Measurements from ENCODE around the gene SOST. TPM values are rescaled to one million over a fixed set of nuclear protein-coding genes. Genes with fewer than 3 reads are reported as not detected.

The SOST gene
- polyA plus RNA-seq, 2 of the 4 experiments (the other 2 are of a cell fraction): 0.03 to 0.05 TPM

DNA sequence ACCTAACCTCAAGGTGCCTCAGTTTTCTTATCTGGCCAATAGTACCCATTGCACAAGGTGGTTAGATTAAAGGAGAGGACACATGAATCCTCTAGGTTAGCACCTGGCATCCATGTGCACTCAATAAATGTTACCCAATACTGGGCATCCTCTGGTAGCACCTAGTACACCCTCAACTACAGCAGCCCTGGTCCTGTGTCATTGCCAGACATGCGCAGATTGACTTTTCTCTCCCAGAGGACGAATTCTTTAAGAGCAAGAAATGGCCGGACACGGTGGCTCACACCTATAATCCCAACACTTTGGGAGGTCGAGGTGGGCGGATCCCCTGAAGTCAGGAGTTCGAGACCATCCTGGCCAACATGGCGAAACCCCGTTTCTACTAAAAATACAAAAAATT lies 12.9 kb upstream of the SOST start:
- Histone ChIP-seq H3K9me3 (no peaks in the 10 kb centered on the region), H3K27ac (no peak overlapping the region), H3K4me2 (no peak overlapping the region), H3K4me3 (no peak overlapping the region), H3K4me1 (peaks cover 18% of the 10 kb centered on the region)
- FAIRE-seq: peak; percentile 39
- no peak for DNase-seq (ENCODE audit: low read depth in 1 of 2, low spot score in 1 of 2)
- POLR2A ChIA-PET: no interaction called here
- no peak for TF ChIP-seq JUN (IDR thresholded peaks at IDR 0.05)
- no peak for TF ChIP-seq JUNB (IDR thresholded peaks at IDR 0.05)
- no peak for TF ChIP-seq MAZ (IDR thresholded peaks at IDR 0.05; ENCODE audit: borderline replicate concordance, low read depth, low read length)
- TF ChIP-seq, protein P1, sequence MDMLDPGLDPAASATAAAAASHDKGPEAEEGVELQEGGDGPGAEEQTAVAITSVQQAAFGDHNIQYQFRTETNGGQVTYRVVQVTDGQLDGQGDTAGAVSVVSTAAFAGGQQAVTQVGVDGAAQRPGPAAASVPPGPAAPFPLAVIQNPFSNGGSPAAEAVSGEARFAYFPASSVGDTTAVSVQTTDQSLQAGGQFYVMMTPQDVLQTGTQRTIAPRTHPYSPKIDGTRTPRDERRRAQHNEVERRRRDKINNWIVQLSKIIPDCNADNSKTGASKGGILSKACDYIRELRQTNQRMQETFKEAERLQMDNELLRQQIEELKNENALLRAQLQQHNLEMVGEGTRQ (IDR thresholded peaks at IDR 0.05): no peak
- no peak for TF ChIP-seq RARB (CRISPR knock-in tag; IDR thresholded peaks at IDR 0.05)
- no peak for TF ChIP-seq HES2 (IDR thresholded peaks at IDR 0.05)
- no peak for TF ChIP-seq MAX (IDR thresholded peaks at IDR 0.05)
- no peak for TF ChIP-seq RNF2 (IDR thresholded peaks at IDR 0.05; ENCODE audit: borderline replicate concordance, low read depth)
- no peak for ATAC-seq
- 87% methylated on average over 9 of the region's 9 CpGs for WGBS (ENCODE audit: missing lambda C conversion rate)
- CTCF ChIA-PET: interaction anchor here (0.6 to 7.9 kb wide), 5 partner anchors 9 to 225 kb away, joined by 3 to 151 read pairs (median 11); partner anchors contain the start of genes CD300LG, ETV4 and SOST

- H3K4me2 ChIP-seq: no peak overlapping the region
- DNase-seq (ENCODE audit: low read depth in 1 of 2, low spot score in 1 of 2) (no peak), FAIRE-seq (no peak), ATAC-seq (no peak)
- no peak overlapping the region for H3K4me3 ChIP-seq
- no peaks in the 10 kb centered on the region for H3K9me3 ChIP-seq
- ChIA-PET CTCF (interaction anchor here (1.6 to 2.5 kb wide), 2 partner anchors 10 to 13 kb away, joined by 3 to 34 read pairs; no protein-coding TSS in a partner anchor), POLR2A (no interaction called here)
- no peak overlapping the region for H3K27ac ChIP-seq
- H3K4me1 ChIP-seq: peaks cover 18% of the 10 kb centered on the region
- TF ChIP-seq, protein P2, sequence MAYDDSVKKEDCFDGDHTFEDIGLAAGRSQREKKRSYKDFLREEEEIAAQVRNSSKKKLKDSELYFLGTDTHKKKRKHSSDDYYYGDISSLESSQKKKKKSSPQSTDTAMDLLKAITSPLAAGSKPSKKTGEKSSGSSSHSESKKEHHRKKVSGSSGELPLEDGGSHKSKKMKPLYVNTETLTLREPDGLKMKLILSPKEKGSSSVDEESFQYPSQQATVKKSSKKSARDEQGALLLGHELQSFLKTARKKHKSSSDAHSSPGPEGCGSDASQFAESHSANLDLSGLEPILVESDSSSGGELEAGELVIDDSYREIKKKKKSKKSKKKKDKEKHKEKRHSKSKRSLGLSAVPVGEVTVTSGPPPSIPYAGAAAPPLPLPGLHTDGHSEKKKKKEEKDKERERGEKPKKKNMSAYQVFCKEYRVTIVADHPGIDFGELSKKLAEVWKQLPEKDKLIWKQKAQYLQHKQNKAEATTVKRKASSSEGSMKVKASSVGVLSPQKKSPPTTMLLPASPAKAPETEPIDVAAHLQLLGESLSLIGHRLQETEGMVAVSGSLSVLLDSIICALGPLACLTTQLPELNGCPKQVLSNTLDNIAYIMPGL (CRISPR knock-in tag; IDR thresholded peaks at IDR 0.05; ENCODE audit: borderline replicate concordance): no peak
- no peak for TF ChIP-seq HEYL (CRISPR knock-in tag; IDR thresholded peaks at IDR 0.05)
- TF ChIP-seq EHMT2 (IDR thresholded peaks at IDR 0.05; ENCODE audit: low read depth): no peak
- no peak for TF ChIP-seq ZFP36 (IDR thresholded peaks at IDR 0.05; ENCODE audit: borderline replicate concordance, partially characterized antibody)
- TF ChIP-seq PBX3 (IDR thresholded peaks at IDR 0.05): no peak
- no peak for TF ChIP-seq SMC3 (IDR thresholded peaks at IDR 0.05)
- TF ChIP-seq CHD2 (IDR thresholded peaks at IDR 0.05; ENCODE audit: low read length, partially characterized antibody): no peak
- TF ChIP-seq SREBF2 (IDR thresholded peaks at IDR 0.05): no peak
- TF ChIP-seq MYC (IDR thresholded peaks at IDR 0.05; ENCODE audit: borderline replicate concordance, low read length): no peak
- no peak for TF ChIP-seq CHD4 (IDR thresholded peaks at IDR 0.05; ENCODE audit: borderline replicate concordance)
- TF ChIP-seq RAD21 (conservative IDR thresholded peaks at IDR 0.05 in 1 of 2, IDR thresholded peaks at IDR 0.05 in 1 of 2): no peak
- no peak for TF ChIP-seq KDM1A (IDR thresholded peaks at IDR 0.05; ENCODE audit: low read depth)
- TF ChIP-seq, protein P3, sequence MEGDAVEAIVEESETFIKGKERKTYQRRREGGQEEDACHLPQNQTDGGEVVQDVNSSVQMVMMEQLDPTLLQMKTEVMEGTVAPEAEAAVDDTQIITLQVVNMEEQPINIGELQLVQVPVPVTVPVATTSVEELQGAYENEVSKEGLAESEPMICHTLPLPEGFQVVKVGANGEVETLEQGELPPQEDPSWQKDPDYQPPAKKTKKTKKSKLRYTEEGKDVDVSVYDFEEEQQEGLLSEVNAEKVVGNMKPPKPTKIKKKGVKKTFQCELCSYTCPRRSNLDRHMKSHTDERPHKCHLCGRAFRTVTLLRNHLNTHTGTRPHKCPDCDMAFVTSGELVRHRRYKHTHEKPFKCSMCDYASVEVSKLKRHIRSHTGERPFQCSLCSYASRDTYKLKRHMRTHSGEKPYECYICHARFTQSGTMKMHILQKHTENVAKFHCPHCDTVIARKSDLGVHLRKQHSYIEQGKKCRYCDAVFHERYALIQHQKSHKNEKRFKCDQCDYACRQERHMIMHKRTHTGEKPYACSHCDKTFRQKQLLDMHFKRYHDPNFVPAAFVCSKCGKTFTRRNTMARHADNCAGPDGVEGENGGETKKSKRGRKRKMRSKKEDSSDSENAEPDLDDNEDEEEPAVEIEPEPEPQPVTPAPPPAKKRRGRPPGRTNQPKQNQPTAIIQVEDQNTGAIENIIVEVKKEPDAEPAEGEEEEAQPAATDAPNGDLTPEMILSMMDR (IDR thresholded peaks at IDR 0.05): no peak
- no peak for TF ChIP-seq PHF8 (IDR thresholded peaks at IDR 0.05; ENCODE audit: borderline replicate concordance, low read depth)
- no peak for TF ChIP-seq ESRRA (IDR thresholded peaks at IDR 0.05; ENCODE audit: borderline replicate concordance, low read length)
- 92% methylated on average over 2 of the region's 2 CpGs for WGBS (ENCODE audit: missing lambda C conversion rate)
Observed at GRCh38 chr17:43770957-43771356, 12.4 kb upstream of the SOST start.
